Epithelial cell of proximal tubule (primary cell): ENCODE measurements around the gene OR2V2. TPM values are rescaled to one million over a fixed set of nuclear protein-coding genes. Genes with fewer than 3 reads are reported as not detected.
A peak's percentile ranks its signal among the peaks of the same experiment; 100 is the strongest.
"Not testable (repeated sequence)": the region's sequence is repeated elsewhere in the genome, so short reads cannot be mapped to it uniquely, and the experiment has no call there.

Experiments used
- DNase-seq: peaks from one replicate; pipeline ENCODE4 v3.0.0-alpha.2; 2011; ENCODE audit warnings: low read depth
- H3K4me3 ChIP-seq: 2 replicates; pipeline ENCODE4 v1.5.1; 2011; ENCODE audit warnings: low read depth, mild to moderate bottlenecking, low read length
- CTCF ChIP-seq: conservative IDR thresholded peaks from 2 replicates; pipeline ENCODE4 v1.5.1; 2012; ENCODE audit warnings: low read depth, mild to moderate bottlenecking, low read length
- total RNA-seq: library from RNA; depleted of rRNA; stranded (reverse); fragments of >200 nt; gene quantifications from 2 replicates; pipeline ENCODE4 v1.2.3, GENCODE V29; 2015

The OR2V2 gene
- total RNA-seq: not detected in 2 replicates

DNA sequence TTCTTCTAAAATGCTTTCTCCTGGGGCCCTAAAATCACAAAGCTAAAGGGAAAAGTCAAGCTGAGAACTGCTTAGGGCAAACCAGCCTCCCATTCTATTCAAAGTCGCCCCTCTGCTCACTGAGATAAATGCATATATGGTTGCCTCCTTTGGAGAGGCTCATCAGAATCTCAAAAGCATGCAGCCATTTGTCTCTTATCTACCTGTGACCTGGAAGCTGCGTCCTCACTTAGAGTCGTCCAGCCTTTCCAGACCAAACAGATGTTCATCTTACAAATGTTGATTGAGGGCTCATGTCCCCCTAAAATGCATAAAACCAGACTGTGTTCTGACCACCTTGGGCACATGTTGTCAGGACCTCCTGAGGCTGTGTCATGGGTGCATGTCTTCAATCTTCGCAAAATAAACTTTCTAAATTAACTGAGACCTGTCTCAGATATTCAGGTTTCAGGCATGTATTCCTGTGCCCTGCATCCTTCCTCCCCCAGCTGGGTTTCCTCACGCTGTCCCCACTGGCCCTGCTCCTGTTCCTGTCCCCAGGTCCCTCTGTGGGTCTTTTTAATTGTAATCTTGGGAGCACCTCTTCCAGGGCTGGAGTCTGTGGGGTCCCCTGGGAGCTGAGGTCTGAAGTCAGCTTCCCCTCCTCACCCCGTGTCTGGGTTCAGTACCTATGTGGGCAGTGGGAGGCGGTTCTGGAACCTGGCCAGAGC lies at the start of gene OR2V2:
Gene OR2V2 (plus strand): TSS at position 660 of the 710 bp plus-strand sequence. CDS start 7,357 bp downstream, outside the sequence.
- not testable (repeated sequence) for H3K4me3 ChIP-seq, DNase-seq

- H3K4me3 ChIP-seq: peak overlapping the region; percentile 24
- DNase-seq: not testable (repeated sequence)
Observed at GRCh38 chr5:181097759-181098491, 49.5 kb upstream of the OR2V2 start.

DNA sequence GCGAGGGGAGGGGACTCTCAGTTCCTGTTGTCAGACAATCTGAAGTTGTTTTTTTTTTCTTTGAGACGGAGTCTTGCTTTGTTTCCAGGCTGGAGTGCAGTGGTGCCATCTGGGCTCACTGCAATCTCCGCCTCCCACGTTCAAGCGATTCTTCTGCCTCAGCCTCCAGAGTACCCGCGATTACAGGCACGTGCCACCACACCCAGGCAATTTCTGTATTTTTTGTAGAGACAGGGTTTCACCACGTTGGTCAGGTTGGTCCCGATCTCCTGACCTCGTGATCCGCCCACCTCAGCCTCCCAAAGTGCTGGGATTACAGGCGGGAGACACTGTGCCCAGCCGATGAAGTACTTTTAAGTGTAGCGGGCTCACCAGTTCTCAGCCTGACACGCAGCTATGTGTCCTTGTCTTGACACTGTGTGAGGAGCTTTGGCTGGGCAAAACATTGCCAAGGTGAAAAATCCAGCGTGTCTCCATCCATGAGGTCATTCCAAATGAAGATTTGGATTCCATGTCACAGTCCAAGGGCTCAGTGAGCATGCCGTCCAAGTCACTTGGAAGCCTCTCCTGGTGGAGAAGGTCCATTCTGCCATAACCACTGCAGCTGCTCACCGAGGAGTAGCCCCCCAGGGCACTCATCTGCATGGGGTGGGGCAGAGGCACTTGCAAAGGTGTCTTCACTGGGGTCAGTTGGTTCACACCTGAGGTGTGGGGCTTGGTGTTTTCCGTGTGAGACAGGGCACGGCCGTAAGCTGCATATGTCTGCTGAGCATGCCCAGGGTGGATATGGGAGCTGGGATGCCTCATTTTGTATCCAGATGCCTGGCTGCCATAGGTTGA lies 48.4 kb upstream of the OR2V2 start:
- DNase-seq: no peak
- TF ChIP-seq CTCF: no peak
- H3K4me3 ChIP-seq: no peak overlapping the region

DNA sequence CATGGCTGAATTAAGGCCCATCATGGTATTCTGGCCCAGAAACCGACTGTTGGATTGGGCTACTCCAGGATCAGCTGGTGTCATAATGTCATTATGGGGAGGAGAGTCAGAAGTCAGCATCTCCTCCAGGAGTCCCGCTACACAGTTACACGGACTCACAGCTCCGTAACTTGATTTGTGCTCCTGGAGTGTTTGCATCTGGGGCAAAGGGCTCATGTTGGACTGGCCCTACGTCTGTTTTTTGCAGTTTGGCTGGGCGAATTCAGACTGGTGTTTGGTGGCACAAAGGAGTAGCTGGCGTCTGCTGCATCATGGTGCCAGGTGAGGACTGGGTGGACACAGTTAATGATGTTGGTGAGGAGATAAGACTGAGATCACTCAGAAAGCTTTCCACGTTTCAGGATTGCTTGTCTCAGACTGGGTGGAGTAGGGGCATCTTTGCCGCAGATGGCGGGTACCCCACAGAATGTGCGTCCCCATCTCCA lies 47.7 kb upstream of the OR2V2 start:
- TF ChIP-seq CTCF: no peak
- H3K4me3 ChIP-seq: no peak overlapping the region
- no peak for DNase-seq

DNA sequence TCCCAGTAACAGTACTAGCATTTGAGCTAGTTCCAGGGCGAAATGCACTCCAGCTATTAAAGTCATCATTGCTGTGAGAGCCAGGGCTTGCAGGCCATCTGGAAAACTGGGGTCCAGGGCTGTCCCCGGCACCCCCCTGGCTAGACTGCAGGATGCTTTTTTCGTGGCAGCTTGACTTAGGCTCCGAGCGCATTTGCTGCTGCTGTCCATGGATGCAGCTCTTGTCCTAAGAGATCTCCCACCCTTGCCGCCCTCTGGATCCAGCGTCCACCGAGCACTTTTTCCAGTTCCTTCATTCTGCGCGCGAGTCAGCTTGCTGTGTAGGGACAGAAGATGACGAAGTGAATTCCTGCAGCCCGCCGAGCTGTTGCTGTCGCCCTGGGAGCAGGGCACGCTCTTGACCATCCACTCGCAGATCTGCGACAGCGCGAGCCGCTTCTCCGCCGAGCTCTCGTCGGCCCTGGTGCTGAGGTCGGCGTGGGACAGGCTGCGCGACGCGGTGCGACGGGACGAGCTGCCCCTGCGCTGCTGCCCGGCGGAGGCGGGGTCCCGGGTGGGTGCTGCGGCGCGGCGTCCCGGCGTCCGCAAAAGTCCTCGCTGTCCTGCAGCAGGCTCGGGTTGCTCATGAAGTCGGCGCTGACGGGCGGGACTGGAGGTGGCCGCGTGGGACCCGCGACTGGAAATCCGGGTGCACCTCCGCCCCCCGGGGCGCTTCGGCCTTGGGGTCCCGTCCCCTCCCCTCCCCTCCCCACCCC lies 47.1 kb upstream of the OR2V2 start:
- H3K4me3 ChIP-seq: peak overlapping the region; percentile 23

DNA sequence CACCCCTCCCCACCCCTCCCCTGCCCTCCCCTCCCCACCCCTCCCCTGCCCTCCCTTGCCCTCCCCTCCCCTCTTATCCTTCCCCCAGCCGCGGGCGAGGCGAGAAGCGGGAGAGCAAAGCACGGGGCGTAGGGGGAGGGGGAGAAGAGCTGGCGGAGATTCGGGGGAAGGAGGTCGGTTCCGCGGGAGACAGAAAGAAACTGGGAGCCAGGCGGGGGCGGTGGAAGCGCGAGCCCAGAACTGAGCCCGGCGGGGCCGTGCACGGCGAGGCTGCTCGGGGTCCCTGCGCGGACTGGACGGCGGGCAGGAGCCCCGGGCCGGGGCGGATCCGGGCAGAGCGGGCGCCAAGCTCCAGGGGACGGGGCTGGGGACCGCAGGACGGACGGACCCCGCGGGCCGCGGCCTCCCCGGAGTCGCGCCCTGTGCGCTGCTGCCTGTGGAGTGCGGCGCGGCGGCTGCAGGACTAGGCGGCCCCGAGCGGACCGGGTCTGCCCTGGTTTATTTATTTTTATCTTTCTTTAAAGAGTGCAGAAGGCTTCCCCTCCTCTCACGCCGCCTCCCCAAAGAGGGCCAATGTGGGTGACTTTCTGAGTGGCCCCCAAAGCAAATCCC lies 46.2 kb upstream of the OR2V2 start:
- DNase-seq, H3K4me3 ChIP-seq: not testable (repeated sequence)

More for the DNA sequence above, 47.1 kb upstream of the OR2V2 start:
- no peak for DNase-seq
- TF ChIP-seq CTCF: no peak

- H3K4me3 ChIP-seq, DNase-seq: not testable (repeated sequence)
Observed at GRCh38 chr5:181101930-181102674, 45.3 kb upstream of the OR2V2 start.

- DNase-seq, H3K4me3 ChIP-seq: not testable (repeated sequence)
Observed at GRCh38 chr5:181104259-181104568, 43.2 kb upstream of the OR2V2 start.

DNA sequence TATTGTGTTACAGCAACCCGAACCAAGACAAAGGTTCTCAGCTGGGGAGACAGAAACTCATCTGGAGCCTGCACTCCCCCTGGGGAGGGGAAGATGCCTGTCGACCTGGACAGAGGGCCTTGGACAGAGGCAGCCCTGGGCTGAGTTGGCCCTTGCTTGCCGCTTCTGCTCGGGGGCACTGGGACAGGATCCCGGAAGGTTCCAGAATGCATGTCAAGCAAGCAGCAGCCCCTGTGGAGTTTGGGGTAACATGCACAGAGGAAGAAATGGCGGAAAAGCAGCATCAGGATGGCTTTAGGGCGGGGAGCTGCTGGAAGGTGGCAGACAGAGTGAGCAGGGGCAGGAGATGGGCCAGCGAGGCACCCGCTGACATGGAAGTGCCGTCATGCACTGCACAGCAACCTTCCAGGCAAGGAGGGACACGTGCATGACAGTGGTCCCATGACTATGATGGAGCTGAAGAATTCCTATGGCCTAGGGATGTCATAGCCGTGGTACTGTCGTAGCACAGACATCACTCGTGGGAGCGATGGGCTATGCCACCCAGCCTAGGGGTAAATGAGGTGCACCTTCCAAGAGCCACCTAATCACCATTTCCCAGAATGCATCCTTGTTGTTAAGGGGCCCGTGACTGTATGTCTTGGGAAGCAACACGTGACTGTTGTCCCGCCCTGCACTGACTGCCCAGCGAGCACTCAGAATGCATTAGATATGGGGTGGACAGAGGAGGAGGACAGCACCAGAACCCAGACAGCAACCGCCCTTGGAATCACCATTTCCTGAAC lies 42.6 kb upstream of the OR2V2 start:
- not testable (repeated sequence) for DNase-seq

More for the DNA sequence above, 42.6 kb upstream of the OR2V2 start:
- not testable (repeated sequence) for H3K4me3 ChIP-seq
